ENCODE measurements around the gene HTRA1.

HTRA1 gene

GRCh38 chr10:122475100-122475499 is 13.7 kb downstream of the HTRA1 start:
- peak; percentile 88 for DNase-seq

DNA sequence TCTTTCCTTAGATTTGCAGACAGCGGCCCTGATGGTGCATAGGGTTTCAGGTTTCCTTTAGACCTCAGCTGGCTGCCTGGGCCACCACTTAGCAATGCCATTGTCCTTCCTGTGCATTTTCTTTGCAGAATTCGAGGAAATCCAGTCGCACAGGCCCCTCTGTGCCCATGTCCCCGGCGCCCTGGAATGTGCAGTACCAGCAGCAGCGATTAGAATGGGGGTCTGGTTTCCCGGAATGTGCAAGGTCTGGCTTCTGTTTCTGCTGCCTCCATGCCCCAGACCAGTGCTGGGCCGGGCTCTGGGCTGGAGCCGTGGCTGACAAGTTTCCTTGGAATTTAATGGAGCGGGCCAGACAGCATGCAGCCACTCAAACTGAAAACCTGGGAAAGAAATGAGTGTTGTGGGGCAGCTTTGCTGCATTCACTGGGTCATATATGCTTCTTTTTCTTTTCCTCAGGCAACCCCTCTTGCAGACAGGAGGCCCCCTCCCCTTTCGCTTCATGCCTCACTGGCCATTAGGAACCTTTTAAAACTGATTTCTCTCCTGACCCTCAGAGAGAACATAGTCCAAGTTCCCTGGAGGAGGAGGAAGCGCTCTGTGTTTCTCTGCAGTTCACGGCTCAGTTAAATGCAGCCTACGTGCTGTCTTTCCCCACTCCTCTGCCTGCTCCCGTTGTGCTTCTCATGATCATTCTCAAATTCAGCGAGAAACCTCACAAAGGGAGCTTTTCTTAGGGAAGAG is 14.4 kb downstream of the HTRA1 start:
- no peak for DNase-seq

- no peak for DNase-seq
Measured at GRCh38 chr10:122476333-122476695, 15.0 kb downstream of the HTRA1 start.

DNA sequence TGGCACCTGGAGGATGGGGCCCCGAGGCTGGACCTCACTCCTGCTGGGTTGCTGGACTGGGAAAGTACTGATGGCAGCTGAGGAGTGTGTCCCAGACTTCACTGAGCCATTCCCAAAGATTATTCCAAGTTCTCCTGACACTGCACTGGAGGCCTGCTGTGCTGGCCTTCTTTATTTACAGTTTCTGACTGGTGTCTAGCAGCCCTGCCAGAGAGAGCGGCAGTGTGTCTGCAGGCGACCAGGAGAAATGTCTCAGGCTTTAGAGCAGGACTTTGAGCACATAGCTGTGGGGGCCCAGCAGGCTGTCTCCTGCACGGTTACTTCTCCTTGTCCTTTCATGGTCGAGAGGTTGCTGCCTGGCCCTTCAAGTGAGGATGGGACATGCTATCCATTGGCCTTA is 16.1 kb downstream of the HTRA1 start:
- DNase-seq, result no peak

GRCh38 chr10:122478971-122479370 is 17.6 kb downstream of the HTRA1 start:
- no peak for DNase-seq

DNA sequence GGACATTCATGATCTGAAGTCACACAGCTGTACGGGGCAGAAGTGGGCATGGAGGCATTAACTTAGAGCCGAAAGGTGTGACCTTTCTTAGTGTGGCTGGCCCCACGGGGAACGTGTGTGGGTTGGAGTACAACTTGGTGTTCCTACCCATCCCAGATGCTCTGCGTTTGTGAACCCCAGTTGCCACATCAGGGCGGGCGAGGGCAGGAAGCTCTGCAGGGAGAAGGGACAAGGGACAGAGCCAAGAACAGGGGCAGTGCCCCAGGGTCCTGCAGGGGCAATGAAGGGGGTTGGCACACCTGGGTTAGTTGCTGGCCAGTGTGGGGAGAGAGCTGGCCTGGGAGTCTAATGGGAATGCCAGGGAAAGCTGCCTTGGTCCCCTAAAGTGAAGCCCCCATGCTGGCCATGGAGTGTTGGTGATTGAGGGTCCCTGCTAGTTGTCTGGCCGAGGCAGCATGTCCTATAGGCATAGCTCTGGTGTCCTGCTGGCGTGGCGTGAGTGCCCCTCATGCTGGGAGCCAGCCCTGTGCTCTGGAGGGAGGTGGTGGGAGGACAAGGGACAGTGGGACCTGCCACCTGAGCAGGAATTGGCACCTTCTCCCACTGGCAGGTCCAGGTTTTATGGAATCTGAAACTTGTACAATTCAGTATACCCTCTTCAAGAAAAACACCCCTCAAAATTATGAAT is 18.9 kb downstream of the HTRA1 start:
- no peak for DNase-seq

- DNase-seq, result no peak
Measured at GRCh38 chr10:122481296-122482056, 20.1 kb downstream of the HTRA1 start.

GRCh38 chr10:122484276-122485060 is 23.1 kb downstream of the HTRA1 start:
- no peak for DNase-seq

- peak; percentile 48 for DNase-seq
Measured at GRCh38 chr10:122485670-122486069, 24.3 kb downstream of the HTRA1 start.

DNA sequence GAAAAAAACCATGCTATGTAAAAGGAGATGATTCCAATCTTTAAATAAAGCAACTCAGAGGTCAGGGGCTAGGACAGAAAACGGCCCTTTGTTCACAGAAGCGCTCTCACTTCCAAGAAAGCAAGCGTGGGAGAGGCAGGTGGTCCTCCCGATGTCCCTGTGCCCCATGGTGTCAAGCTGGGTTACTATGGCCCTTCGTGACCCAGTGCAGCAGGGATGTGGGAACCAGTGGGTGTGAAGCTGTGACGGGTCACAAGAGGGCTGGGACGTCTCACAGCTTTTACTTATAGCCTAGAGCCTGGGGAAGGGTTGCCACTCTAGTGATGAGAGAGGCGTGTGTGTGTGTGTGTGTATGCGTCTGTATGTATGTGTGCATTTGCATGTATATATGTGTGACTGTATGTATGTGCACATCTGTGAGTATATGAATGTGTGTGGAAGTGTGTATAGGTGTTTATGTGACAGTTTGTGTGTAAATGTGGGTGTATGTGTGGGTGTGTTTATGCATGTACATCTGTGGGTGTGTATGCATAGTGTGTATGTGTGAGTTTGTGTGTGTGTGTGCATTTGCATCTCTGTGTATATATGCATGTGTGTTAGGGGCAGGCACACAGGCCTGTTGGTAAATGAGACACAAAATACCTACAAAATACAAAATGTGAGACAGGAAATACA is 25.2 kb downstream of the HTRA1 start:
- DNase-seq, result no peak

DNA sequence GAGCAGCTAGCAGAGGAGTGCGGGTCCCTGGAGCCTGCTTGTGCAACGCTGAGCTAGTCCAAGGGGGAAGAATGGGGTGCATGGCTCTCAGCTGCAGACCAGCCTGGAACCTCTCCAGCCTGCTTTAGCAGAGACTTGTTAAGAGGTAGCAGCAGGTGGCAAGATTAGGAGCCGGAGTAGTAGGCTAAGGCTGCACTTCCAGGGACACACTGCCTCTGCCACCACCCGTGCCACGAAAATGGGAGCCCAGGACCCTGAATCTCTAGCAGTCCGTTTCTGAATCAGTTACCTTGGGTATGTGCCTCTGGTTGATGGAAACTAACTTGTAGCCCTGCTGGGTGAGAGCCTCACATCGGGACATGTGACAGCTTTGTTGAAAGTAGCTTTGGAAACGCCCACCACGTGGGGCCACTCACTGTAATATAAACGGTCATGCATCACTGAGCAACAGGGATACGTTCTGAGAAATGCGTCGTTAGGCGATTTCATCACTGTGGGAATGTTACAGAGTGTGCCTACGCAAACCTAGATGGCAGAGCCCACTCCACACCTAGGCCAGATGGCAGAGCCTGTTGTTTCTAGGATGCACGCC is 25.9 kb downstream of the HTRA1 start:
- DNase-seq, result no peak

DNA sequence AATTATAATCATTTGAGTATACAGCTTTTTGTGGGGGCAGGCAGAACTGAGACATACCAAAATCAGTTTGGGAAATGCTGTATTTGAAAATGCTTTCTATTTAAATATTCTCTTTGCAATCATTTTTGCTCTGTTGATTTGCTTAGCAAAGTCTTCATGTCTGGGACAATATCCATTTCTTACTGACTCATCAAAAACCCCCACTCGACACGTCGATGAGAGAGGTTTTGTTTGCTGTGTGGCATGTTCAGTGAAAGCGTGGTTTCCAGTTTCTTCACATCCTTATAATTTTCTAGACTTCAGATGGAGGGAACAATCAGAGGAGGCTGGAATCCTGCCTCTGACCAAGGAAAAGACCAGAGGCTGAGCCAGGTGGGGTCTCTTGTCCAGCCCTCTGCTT is 28.9 kb downstream of the HTRA1 start:
- no peak for DNase-seq

DNA sequence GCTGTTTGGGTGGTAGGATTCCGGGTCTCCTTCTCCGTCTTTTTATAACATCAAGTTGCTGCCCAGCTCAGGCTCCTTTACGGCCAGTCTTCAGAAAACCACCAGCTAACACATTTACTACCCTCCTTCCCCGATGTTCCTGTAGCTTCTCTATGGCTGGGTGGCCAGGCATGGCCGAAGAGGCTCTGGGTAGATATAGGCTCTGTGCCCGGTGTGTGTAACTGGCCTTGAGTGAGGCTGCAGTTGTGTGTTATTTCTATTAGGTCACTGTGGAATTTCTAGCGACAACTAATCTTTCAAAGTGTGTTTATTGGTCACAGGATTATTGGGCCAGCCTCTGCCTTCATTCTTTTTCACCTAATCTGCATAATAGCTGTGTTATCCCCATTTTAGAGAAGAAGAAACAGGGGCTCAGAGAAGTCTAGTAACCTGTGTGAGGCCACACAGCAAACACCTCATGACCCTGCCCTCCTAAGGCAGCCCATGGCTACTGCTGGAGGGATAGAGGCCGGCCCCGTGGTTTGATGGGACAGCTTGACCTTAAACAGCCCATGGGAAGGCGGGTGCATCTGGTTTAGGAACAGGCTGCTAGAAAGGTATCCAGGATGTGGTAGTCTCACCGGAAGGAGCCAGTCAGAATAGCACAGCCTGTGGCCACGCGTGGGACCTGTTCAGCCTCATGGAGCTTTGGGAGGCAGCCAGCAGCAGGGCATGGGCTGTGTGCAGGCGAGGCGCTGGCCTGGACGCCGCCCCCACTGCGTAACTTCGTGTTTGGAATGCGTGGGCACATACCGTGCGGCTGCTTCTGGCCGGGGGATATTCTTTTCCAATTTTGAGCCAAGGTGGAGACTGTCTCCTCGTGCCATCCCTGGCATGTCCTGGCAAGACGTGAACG is 29.7 kb downstream of the HTRA1 start:
- no peak for DNase-seq

GRCh38 chr10:122492006-122492405 is 30.7 kb downstream of the HTRA1 start:
- no peak for DNase-seq

GRCh38 chr10:122492999-122493481 is 31.7 kb downstream of the HTRA1 start:
- DNase-seq, result peak; percentile 86

DNA sequence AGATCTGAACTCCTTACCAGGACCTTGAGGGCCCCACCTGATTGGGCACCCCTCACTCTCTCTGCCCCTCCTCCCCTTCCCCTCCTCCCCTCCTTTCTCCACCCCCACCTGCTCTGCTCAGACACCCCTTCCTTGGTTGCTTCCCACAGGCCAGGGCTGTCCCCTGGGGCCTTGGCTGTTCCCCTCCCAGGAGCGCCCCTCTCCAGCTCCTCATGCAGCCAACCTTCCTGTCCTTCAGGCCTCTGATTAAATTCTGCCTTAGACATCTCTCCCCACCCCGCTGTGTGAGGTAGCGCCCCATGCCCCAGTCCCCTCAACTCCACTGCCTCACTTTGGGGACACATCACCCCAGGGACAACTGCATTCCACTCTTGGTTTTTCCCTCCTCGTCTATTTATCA is 32.4 kb downstream of the HTRA1 start:
- no peak for DNase-seq

DNA sequence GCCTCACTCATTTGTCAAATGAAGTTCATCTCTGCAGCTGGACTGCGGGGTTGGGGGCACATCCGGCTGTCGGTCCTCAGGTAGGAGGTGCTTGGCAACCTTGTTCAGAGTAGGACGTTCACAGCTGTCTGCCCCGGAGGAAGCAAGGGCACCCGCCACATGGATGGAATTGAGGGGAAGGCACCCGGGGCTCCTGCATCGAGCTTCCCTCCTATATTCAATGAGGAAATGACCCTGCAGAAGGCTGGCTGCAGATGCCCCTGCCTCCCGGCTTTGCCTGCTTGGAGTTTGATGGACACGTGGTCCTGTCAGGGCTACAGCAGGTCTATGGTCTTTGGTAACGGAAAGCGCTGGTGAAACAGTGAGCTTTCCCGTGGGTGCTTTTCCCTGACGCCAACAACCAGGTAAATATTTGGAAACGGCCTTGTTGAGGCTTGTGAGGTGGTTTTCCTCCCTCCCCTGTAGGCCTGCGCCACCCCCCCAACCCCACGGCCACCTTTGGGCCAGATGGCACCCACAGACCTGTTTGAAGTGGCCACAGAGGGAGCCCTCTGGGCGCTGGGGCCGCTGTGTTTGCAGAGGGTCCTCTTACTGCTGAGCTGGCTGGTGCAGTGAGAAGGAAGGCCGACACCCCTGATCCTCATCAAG is 32.9 kb downstream of the HTRA1 start:
- DNase-seq, result no peak

GRCh38 chr10:122494833-122495232 is 33.5 kb downstream of the HTRA1 start:
- DNase-seq, result no peak

DNA sequence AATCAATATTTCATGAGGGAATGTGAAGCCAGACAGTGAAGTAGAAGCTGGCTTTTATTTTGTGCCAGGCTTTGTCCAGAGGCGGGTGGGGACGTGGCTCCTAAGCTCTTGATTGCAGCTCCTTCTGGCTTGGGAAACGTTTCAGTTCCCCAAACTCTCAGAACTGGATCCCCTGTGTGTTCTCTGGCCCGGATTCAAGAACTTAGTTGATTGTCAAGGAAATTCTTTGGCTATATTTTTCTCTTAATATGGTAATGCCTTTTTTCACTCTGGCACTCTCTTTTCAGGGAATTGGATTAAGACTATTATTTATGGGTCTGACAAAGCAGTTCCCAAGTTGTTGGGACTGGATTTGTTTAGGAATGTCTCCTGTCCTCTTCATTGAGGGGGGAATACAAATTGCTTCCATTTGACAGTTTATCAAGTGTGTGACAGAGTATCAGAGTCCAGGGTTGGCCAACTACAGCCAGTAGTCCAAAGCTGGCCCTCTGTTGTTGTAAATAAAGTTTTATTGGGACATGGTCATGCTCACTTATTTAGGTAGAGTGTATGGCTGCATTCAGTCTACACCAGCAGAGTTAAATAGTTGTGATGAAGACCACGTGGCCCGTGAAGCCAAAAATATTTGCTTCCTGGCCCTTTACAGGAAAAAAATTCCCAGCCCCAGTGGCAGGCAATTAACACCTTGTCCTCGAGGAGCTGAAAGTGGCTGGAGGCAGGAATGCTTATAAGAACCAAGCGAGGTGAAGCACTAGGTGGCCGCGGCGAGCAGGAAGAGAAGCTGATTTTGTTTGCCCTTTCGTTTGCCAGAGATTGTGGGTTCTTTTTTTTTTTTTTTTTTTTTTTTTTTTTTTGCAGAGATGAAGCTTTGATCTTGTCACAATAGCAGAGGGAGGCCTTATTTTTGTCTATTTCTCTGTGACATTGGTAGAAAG is 34.3 kb downstream of the HTRA1 start:
- no peak for DNase-seq

All from right hindlimb (tissue), 1 donor.